Body of pancreas (tissue), 4 donors: ENCODE results near the gene FBXL17.

ENCODE experiments used
- POLR2A ChIP-seq, 3 donors: fragments of 450-650 bp; IDR thresholded peaks; one replicate each; pipeline ENCODE4 v1.6.1; 2016; ENCODE audit warnings: antibody characterized with exemption in 3 of 3, mild to moderate bottlenecking in 2 of 3
- TF ChIP-seq, protein P1 (sequence below), 7 experiments: fragments of 450-650 bp in 4 of 7; fragments of 200-600 bp in 3 of 7; sonication (generic) in 3 of 7; IDR thresholded peaks; one replicate each; pipeline ENCODE4 v1.5.1; 2016 to 2019; ENCODE audit warnings: antibody characterized with exemption in 7 of 7

GRCh38 chr5:107969847-107970246, 412.1 kb downstream of the FBXL17 start:
- no peak for TF ChIP-seq POLR2A (IDR thresholded peaks at IDR 0.05)
- TF ChIP-seq, protein P1, sequence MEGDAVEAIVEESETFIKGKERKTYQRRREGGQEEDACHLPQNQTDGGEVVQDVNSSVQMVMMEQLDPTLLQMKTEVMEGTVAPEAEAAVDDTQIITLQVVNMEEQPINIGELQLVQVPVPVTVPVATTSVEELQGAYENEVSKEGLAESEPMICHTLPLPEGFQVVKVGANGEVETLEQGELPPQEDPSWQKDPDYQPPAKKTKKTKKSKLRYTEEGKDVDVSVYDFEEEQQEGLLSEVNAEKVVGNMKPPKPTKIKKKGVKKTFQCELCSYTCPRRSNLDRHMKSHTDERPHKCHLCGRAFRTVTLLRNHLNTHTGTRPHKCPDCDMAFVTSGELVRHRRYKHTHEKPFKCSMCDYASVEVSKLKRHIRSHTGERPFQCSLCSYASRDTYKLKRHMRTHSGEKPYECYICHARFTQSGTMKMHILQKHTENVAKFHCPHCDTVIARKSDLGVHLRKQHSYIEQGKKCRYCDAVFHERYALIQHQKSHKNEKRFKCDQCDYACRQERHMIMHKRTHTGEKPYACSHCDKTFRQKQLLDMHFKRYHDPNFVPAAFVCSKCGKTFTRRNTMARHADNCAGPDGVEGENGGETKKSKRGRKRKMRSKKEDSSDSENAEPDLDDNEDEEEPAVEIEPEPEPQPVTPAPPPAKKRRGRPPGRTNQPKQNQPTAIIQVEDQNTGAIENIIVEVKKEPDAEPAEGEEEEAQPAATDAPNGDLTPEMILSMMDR (IDR thresholded peaks at IDR 0.05): no peak
